Measurements from ENCODE around the gene PRR3.
A peak's percentile ranks its signal among the peaks of the same experiment; 100 is the strongest.
"Not testable (repeated sequence)": the region's sequence is repeated elsewhere in the genome, so short reads cannot be mapped to it uniquely, and the experiment has no call there.

PRR3 gene

GRCh38 chr6:30515944-30516753 lies 40.9 kb upstream of the PRR3 start:
- Histone ChIP-seq H3K4me2 (ENCODE audit: low read length) (peak overlapping the region; percentile 70), H3K4me3 (ENCODE audit: low read length) (peak overlapping the region; percentile 72)

DNA sequence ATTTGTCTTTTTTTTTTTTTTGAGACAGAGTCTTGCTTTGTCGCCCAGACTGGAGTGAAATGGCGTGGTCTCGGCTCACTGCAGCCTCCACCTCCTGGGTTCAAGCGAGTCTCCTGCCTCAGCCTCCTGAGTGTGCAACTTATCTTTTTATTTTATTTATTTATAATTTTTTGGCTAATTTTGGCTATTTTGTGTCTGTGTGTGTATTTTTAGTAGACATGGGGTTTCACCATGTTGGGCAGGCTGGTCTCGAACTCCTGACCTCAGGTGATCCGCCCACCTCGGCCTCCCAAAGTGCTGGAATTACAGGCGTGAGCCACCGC lies 40.4 kb upstream of the PRR3 start:
- Histone ChIP-seq H3K9ac (ENCODE audit: low read length) (peak overlapping the region; percentile 53; the same call in 1 of the 2 replicates), H3K4me2 (ENCODE audit: low read length) (peak overlapping the region; percentile 70), H2AFZ (ENCODE audit: low read depth, low read length) (peak overlapping the region; percentile 77), H3K27ac (ENCODE audit: low read length) (peak overlapping the region; percentile 65; the same call in 1 of the 2 replicates), H3K4me3 (ENCODE audit: low read length) (peak overlapping the region; percentile 72)
- H4K20me1 ChIP-seq (ENCODE audit: insufficient read depth, low read length); H3K9me3 ChIP-seq (ENCODE audit: insufficient read depth, low read length); H3K27me3 ChIP-seq (ENCODE audit: low read depth, low read length); H3K4me1 ChIP-seq (ENCODE audit: low read length); H3K79me2 ChIP-seq (ENCODE audit: low read length); H3K36me3 ChIP-seq (replicated peaks; ENCODE audit: low read depth, low read length): not testable (repeated sequence)

More at GRCh38 chr6:30515944-30516753, 40.9 kb upstream of the PRR3 start:
- Histone ChIP-seq H3K36me3 (replicated peaks; ENCODE audit: low read depth, low read length) (no peaks in the 10 kb centered on the region), H3K9me3 (ENCODE audit: insufficient read depth, low read length) (no peaks in the 10 kb centered on the region), H3K27me3 (ENCODE audit: low read depth, low read length) (peaks cover 2% of the 10 kb centered on the region; the same call in 1 of the 2 replicates), H3K4me1 (ENCODE audit: low read length) (no peaks in the 10 kb centered on the region; the same call in 1 of the 2 replicates), H3K79me2 (ENCODE audit: low read length) (no peaks in the 10 kb centered on the region), H3K9ac (ENCODE audit: low read length) (peak overlapping the region; percentile 53), H2AFZ (ENCODE audit: low read depth, low read length) (peak overlapping the region; percentile 77), H3K27ac (ENCODE audit: low read length) (peak overlapping the region; percentile 65), H4K20me1 (ENCODE audit: insufficient read depth, low read length) (no peaks in the 10 kb centered on the region)
- TF ChIP-seq CTCF (IDR thresholded peaks at IDR 0.05; ENCODE audit: low read depth, low read length) (no peak), EZH2phosphoT487 (IDR thresholded peaks at IDR 0.05; ENCODE audit: low read depth) (no peak)

GRCh38 chr6:30517767-30518504 lies 39.2 kb upstream of the PRR3 start:
- not testable (repeated sequence) for H3K4me2 ChIP-seq (ENCODE audit: low read length); H2AFZ ChIP-seq (ENCODE audit: low read depth, low read length); H3K79me2 ChIP-seq (ENCODE audit: low read length); H3K27ac ChIP-seq (ENCODE audit: low read length); H3K9ac ChIP-seq (ENCODE audit: low read length); H3K4me3 ChIP-seq (ENCODE audit: low read length); H3K9me3 ChIP-seq (ENCODE audit: insufficient read depth, low read length); H3K36me3 ChIP-seq (replicated peaks; ENCODE audit: low read depth, low read length); H3K27me3 ChIP-seq (ENCODE audit: low read depth, low read length); H4K20me1 ChIP-seq (ENCODE audit: insufficient read depth, low read length); H3K4me1 ChIP-seq (ENCODE audit: low read length)

DNA sequence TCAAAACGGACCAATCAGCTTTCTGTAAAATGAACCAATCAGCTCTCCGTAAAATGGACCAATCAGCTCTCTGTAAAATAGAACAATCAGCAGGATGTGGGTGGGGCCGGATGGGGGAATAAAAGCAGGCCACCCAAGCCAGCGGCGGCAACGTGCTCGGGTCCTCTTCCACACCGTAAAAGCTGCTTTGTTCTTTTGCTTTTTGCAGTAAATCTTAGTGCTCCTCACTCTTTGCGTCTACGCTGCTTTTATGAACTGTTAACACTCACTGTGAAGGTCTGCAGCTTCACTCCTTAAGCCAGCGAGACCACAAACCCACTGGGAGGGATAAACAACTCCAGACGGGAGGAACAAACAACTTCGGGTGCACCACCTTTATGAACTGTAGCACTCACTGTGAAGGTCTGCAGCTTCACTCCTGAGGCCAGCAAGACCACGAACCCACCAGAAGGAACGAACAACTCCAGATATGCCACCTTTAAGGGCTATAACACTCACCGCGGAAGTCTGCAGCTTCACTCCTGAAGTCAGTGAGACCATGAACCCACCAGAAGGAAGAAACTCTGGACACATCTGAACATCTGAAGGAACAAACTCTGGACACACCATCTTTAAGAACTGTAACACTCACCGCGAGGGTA lies 38.5 kb upstream of the PRR3 start:
- not testable (repeated sequence) for H3K9ac ChIP-seq (ENCODE audit: low read length); H3K4me3 ChIP-seq (ENCODE audit: low read length); H3K4me1 ChIP-seq (ENCODE audit: low read length); H2AFZ ChIP-seq (ENCODE audit: low read depth, low read length); H3K79me2 ChIP-seq (ENCODE audit: low read length); H3K9me3 ChIP-seq (ENCODE audit: insufficient read depth, low read length); H4K20me1 ChIP-seq (ENCODE audit: insufficient read depth, low read length); H3K27me3 ChIP-seq (ENCODE audit: low read depth, low read length); H3K4me2 ChIP-seq (ENCODE audit: low read length); H3K36me3 ChIP-seq (replicated peaks; ENCODE audit: low read depth, low read length); H3K27ac ChIP-seq (ENCODE audit: low read length)

DNA sequence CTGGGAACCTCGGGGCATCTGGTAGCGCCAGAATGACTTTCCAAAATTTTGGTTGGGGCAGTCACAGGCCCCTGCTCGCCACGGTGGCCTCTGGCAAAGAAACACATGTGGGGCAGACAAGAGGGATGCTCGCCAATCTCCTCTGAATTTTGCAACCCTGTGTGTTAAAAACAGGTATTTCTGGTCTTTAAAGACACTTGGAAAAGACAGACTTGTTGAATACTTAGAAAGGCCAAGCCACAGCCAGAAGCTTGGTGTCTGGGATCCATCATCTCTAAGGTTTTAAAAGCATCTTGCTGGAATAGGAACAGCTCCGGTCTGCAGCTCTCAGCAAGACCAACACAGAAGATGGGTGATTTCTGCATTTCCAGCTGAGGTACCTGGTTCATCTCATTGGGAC lies 36.6 kb upstream of the PRR3 start:
- H3K9me3 ChIP-seq (ENCODE audit: insufficient read depth, low read length) = no peaks in the 10 kb centered on the region
- H2AFZ ChIP-seq (ENCODE audit: low read depth, low read length) = no peak overlapping the region
- TF ChIP-seq CTCF (IDR thresholded peaks at IDR 0.05; ENCODE audit: low read depth, low read length) (no peak), EZH2phosphoT487 (IDR thresholded peaks at IDR 0.05; ENCODE audit: low read depth) (no peak)
- no peak overlapping the region for H3K27ac ChIP-seq (ENCODE audit: low read length)
- H3K79me2 ChIP-seq (ENCODE audit: low read length) = no peaks in the 10 kb centered on the region
- H3K4me1 ChIP-seq (ENCODE audit: low read length) = no peaks in the 10 kb centered on the region
- H3K9ac ChIP-seq (ENCODE audit: low read length) = no peak overlapping the region
- no peak overlapping the region for H3K4me2 ChIP-seq (ENCODE audit: low read length)
- no peak overlapping the region for H3K4me3 ChIP-seq (ENCODE audit: low read length)
- no peaks in the 10 kb centered on the region for H3K36me3 ChIP-seq (replicated peaks; ENCODE audit: low read depth, low read length)
- no peaks in the 10 kb centered on the region for H4K20me1 ChIP-seq (ENCODE audit: insufficient read depth, low read length)
- H3K27me3 ChIP-seq (ENCODE audit: low read depth, low read length) = no peaks in the 10 kb centered on the region

DNA sequence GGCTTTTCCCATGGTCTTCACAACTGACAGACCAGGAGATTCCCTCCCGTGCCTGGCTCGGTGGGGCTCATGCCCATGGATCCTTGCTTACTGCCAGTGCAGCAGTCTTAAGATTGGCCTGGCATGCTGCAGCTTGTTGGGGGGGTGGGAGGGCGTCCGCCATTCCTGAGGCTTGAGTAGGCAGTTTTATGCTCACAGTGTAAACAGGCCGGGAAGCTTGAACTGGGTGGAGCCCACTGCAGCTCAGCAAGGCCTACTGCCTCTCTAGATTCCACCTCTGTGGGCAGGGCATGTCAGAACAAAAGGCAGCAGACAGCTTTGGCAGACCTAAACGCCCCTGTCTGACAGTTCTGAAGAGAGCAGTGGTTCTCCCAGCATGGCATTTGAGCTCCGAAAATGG lies 36.0 kb upstream of the PRR3 start:
- not testable (repeated sequence) for H3K27ac ChIP-seq (ENCODE audit: low read length); H3K4me1 ChIP-seq (ENCODE audit: low read length); H3K36me3 ChIP-seq (replicated peaks; ENCODE audit: low read depth, low read length); H3K79me2 ChIP-seq (ENCODE audit: low read length); H3K9me3 ChIP-seq (ENCODE audit: insufficient read depth, low read length); H2AFZ ChIP-seq (ENCODE audit: low read depth, low read length); H3K9ac ChIP-seq (ENCODE audit: low read length); H4K20me1 ChIP-seq (ENCODE audit: insufficient read depth, low read length); H3K4me2 ChIP-seq (ENCODE audit: low read length); H3K4me3 ChIP-seq (ENCODE audit: low read length); H3K27me3 ChIP-seq (ENCODE audit: low read depth, low read length)

GRCh38 chr6:30521952-30522351 lies 35.1 kb upstream of the PRR3 start:
- H3K9me3 ChIP-seq (ENCODE audit: insufficient read depth, low read length); H3K4me2 ChIP-seq (ENCODE audit: low read length); H4K20me1 ChIP-seq (ENCODE audit: insufficient read depth, low read length); H3K4me3 ChIP-seq (ENCODE audit: low read length); H3K79me2 ChIP-seq (ENCODE audit: low read length); H2AFZ ChIP-seq (ENCODE audit: low read depth, low read length); H3K9ac ChIP-seq (ENCODE audit: low read length); H3K27ac ChIP-seq (ENCODE audit: low read length); H3K27me3 ChIP-seq (ENCODE audit: low read depth, low read length); H3K36me3 ChIP-seq (replicated peaks; ENCODE audit: low read depth, low read length); H3K4me1 ChIP-seq (ENCODE audit: low read length): not testable (repeated sequence)

Data from OCI-LY3 (cell line).